Lung microvascular endothelial cell (primary cell): ENCODE data around the gene PIK3C2G. TPM values are rescaled to one million over a fixed set of nuclear protein-coding genes. Genes with fewer than 3 reads are reported as not detected.

Experiments
- DNase-seq, 2 donors: peaks; one replicate each; pipeline versions ENCODE4 v3.0.0 to v3.0.0-alpha.2; 2010; ENCODE audit warnings: low read depth in 2 of 2
- total RNA-seq: library from RNA; depleted of rRNA; stranded (reverse); fragments of >200 nt; gene quantifications from 2 replicates; pipeline ENCODE4 v1.2.1, GENCODE V29; 2014

PIK3C2G gene
- total RNA-seq, 1 donor from 2014 or later, result 2.0 TPM

DNA sequence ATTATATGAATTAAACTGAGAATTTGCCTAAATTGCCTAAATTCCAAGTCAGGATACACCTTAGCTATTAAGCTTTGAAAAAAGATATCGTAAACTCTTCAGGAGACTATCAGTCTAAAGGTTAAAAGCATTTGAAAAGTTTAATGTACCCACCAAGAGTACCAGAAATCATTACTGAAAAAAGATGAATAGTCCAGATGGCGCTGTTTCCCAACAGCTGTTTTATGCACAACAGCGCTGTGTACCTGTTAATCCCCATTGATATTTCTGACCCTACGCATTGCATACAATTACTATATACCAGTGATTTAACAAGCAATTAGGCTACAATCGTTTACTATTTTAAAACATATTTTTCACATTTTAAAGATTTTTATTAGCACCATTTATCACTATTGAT is 291.5 kb downstream of the PIK3C2G start:
- no peak for DNase-seq

DNA sequence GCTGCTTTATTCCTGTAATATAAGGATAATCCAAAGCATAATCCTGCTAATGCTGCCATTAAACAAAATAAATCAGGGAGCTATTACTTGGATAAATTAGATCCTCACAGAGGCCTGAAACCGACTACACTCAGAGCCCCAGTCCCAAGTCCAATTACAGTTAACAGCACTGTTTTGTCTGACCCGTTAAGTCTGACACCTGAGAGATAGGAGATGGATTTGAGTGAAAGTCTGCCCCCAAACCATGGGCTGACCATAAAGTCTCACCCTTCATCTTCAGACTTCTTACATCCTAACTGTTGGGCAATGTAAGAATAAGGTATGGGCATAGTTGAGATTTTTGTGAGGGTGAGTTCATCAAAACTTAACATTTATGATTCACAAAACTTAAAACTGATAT is 294.8 kb downstream of the PIK3C2G start:
- DNase-seq, result no peak

DNA sequence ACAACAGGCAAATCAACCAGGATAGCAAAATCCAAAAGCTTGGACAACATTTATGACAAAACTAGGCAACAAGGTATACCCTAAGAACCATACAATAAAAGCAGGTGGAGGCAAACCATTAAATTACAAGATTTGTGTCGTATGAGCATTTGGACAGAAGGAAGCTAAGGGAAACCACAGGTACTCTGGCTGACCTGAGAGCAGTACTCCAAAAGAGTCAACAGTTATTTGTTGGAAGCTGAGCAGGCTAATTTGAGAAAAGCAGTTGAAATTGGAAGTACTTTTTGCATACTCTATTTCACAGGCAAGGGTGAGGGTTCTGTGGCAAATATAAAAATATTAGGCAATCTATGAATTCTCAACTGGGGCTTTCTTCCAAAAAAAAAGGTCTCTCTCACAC is 297.9 kb downstream of the PIK3C2G start:
- no peak for DNase-seq

GRCh38 chr12:18562531-18562930 is 301.2 kb downstream of the PIK3C2G start:
- DNase-seq, result no peak

GRCh38 chr12:18564306-18564705 is 303.0 kb downstream of the PIK3C2G start:
- DNase-seq, result no peak

GRCh38 chr12:18567787-18568186 is 306.5 kb downstream of the PIK3C2G start:
- DNase-seq, result no peak

GRCh38 chr12:18570543-18570942 is 309.2 kb downstream of the PIK3C2G start:
- no peak for DNase-seq

DNA sequence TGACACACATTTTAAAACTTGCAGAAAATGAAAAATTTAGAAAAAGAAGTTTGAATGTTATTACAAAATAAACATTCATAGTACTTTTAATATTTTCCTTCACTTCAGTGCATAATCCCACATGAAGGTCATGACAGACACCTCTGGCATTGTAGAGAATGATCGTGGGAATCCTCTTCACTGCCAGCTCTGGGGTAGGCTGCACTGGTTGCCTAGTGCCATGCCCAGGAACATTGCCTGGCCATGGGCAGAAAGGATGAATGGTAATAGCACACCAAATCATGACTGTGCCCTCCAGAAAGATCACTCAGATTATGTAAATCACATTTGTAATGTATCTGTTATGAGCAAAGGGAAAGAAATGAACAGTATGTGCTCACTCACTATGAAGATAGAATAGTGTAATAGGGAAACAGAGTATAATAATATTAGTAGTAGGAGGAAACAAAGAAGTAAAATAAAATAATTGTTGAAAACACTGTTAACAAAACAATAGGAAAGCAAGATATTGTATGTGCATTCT is 314.8 kb downstream of the PIK3C2G start:
- no peak for DNase-seq

DNA sequence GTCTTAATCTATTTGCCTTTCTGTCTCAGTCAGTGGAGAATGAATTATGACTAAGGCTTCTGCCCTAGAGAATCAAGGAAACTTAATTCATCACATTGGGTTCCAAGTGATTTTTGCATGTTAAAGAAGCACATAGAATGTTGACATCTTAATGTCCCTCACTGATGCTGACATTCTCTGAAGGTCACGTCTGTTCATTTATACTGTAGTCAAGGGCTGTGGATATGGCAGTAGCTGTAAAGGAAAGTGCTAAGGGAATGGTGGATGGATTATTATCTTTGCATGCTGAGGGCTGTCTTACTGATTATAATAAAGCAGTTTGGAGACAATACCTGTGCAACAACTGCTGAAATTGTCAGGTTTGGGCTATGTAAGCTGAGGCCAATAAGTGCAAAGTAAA is 315.3 kb downstream of the PIK3C2G start:
- DNase-seq, result no peak

GRCh38 chr12:18578191-18578590 is 316.9 kb downstream of the PIK3C2G start:
- DNase-seq, result no peak

DNA sequence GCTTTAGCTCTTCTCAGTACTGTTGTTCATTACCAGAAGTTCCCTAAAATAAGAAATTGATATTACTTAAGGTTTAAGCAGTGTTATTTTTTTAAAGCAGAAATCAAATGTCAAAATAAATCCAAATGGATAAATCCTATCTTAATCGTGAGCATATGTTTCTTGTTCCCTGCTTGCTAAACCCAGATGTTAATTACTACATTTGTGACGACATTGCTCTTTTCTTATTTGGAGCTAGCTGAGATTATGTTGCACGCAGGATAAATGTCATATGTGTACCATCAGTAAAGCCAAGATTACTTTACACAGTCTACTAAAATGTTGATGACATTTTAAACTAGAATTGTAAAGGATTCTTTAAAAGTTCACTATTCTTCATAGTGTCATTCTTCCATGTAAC is 319.0 kb downstream of the PIK3C2G start:
- DNase-seq, result no peak

- DNase-seq, result no peak
These were observed 319.4 kb downstream of the PIK3C2G start for GRCh38 chr12:18580706-18581105.

GRCh38 chr12:18581232-18581962 is 320.1 kb downstream of the PIK3C2G start:
- DNase-seq, result no peak

- no peak for DNase-seq
These were observed 322.3 kb downstream of the PIK3C2G start for GRCh38 chr12:18583655-18584054.

- DNase-seq, result no peak
These were observed 325.3 kb downstream of the PIK3C2G start for GRCh38 chr12:18586581-18586980.

DNA sequence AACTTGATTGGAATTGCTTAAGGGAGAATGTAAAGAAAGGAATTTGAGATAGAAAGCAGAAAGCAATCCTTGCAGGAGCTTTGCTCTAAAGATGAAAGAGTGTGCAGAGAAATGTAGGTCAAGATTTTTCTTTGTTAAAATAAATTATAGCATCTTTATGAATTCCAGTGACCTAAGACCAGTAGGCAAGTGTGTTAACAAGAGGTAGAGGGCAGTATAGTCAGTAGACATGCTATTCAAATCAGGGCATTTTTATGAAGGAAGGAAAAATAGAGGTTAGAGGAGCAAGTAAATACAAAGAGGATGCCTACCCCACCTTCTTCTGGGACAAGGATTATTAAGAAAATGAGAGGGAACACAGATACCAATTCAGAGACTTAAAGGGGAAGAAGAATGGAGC is 328.0 kb downstream of the PIK3C2G start:
- DNase-seq, result no peak

DNA sequence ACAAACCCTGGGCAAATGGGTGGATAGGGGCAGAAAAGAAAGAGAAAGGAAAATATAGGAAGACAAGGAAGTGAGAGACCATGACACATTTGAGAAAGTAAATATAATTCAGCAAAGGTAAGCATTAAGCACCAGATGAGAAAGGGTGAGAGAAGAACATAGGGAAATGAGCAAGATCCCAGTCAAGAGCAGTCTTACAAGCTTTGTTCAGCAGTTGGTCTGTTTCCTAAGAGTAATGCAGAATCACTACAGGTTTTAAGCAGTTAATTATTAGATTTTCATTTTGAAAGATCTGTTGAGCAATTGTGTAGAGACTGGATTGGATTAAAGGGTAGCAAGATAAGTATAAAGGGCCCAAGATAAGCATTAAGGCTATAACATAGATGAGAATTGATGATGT is 330.2 kb downstream of the PIK3C2G start:
- no peak for DNase-seq

DNA sequence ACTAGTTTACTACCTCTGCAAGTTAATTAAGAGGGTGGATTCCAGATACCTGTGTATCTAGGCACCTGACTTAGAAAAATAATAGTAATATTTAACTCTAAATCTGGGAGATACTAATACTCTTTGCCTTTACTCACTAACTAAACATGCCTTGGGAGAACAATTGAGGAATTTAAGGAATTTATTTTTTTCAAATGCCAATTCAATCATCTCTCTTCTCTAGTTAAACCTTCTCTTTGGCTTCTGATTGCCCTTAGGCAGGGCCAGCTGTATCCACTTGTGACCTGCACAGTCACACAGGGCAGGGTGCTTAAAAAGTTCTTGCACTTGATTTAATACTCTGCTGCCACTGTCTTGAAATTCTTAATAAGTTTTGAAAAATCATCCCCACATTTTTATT is 334.1 kb downstream of the PIK3C2G start:
- no peak for DNase-seq

- no peak for DNase-seq
These were observed 340.6 kb downstream of the PIK3C2G start for GRCh38 chr12:18601962-18602361.

GRCh38 chr12:18612971-18613370 is 351.7 kb downstream of the PIK3C2G start:
- no peak for DNase-seq

DNA sequence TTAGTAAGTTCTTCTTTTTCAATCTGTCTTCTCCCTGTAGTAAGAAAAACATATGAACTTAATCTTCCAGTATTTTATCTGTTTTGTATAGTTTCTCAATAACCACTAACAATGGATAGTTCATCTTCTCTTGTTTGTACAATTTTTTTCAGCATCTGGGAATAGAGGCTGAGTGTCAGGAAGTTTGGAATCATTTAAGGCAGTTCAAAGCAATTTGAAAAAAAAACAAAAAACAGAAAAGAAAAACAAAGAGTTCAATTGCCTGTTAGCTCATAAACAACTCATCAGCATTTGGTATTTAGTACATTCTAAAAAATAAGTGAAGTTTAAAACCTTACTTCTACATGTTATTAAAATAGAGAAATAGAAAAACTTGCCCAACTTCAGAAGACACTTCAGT is 359.7 kb downstream of the PIK3C2G start:
- DNase-seq, result no peak

GRCh38 chr12:18629445-18629844 is 368.1 kb downstream of the PIK3C2G start:
- DNase-seq, result no peak

DNA sequence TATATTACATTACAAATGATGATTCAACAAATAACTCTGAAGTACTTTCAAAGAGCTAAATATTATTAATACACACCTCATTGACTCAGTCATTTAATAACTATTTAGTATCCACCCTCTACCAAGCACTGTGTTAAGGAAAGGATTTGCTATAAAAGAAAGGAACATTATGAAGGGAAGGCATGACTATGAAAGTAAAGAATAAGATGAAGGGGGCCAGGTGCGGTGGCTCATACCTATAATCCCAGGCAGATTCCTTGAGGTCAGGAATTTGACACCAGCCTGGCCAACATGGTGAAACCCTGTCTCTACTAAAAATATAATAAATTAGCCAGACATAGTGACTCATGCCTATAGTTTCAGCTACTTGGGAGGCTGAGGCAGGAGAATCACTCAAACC is 368.6 kb downstream of the PIK3C2G start:
- no peak for DNase-seq

- no peak for DNase-seq
These were observed 370.0 kb downstream of the PIK3C2G start for GRCh38 chr12:18631339-18631738.
